ENCODE data around the gene VAT1L. TPM values are rescaled to one million over a fixed set of nuclear protein-coding genes. Genes with fewer than 3 reads are reported as not detected.

VAT1L gene
- polyA plus RNA-seq, 1 of the 3 experiments (the other 2 are of a cell fraction), result 52.5 TPM

DNA sequence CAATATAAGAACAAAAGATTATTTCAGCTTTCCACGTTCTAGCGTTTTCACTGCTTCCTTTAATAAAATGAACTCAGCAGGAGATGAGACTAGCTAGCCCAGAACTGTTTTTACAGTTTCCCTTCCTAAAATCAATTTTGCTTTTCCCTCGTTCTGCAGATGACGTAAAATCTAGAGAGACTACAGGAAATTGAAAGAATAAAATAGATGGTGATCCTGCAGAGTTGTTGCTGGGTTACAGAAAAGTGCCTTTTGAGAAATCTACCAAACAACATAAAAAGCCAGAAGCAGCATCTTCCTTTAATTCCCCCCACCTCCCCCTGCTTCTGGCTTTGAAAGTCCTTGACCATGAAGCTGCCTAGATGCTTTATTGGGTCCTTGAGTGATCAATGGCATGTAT lies 137.2 kb downstream of the VAT1L start:
- Histone ChIP-seq H3K4me3 (ENCODE audit: low read depth in 2 of 2, low read length in 1 of 2) (no peak overlapping the region), H3K9me2 (no peaks in the 10 kb centered on the region), H3K4me1 (ENCODE audit: control insufficient read depth in 1 of 2, insufficient read depth in 2 of 2, low read depth in 1 of 2, low read length in 1 of 2) (peaks cover 0 to 3% of the 10 kb centered on the region in 2 experiments; a peak in 1 of 4 replicates), H3K9ac (no peak overlapping the region), H3K4me2 (no peak overlapping the region), H3K9me3 (no peaks in the 10 kb centered on the region), H3K36me3 (replicated peaks in 1 of 2; ENCODE audit: control insufficient read depth in 1 of 2, insufficient read depth in 2 of 2, low read length in 1 of 2) (no peaks in the 10 kb centered on the region), H3K79me2 (ENCODE audit: insufficient read depth) (no peaks in the 10 kb centered on the region), H3K27ac (ENCODE audit: low read depth in 2 of 2, low read length in 1 of 2) (no peak overlapping the region), H4K20me1 (ENCODE audit: insufficient read depth) (no peaks in the 10 kb centered on the region), H2AFZ (ENCODE audit: low read depth) (no peak overlapping the region), H3K27me3 (ENCODE audit: insufficient read depth) (no peaks in the 10 kb centered on the region), H3F3A (replicated peaks; ENCODE audit: insufficient read depth) (no peaks in the 10 kb centered on the region)
- POLR2A ChIA-PET, result no interaction called here
- DNase-seq, result no peak
- CTCF ChIA-PET, result interaction anchor here (1.4 kb wide), 1 partner anchor 249 kb away, joined by 3 read pairs; no protein-coding TSS in a partner anchor
- 85% methylated on average over 4 of the region's 4 CpGs for WGBS (ENCODE audit: low lambda C conversion rate)
- TF ChIP-seq YY1 (IDR thresholded peaks at IDR 0.05; ENCODE audit: low read depth) (no peak), MEF2A (IDR thresholded peaks at IDR 0.05; ENCODE audit: borderline replicate concordance, low read depth) (no peak), FOXJ3 (CRISPR knock-in tag; IDR thresholded peaks at IDR 0.05) (no peak), RXRA (IDR thresholded peaks at IDR 0.05; ENCODE audit: borderline replicate concordance, low read depth) (no peak), RFX5 (IDR thresholded peaks at IDR 0.05; ENCODE audit: low read length) (no peak), RAD21 (IDR thresholded peaks at IDR 0.05; ENCODE audit: low read length) (no peak), FOSL2 (IDR thresholded peaks at IDR 0.05; ENCODE audit: borderline replicate concordance, low read depth) (no peak), NFIC (IDR thresholded peaks at IDR 0.05; ENCODE audit: borderline replicate concordance) (no peak), SIN3A (IDR thresholded peaks at IDR 0.05; ENCODE audit: borderline replicate concordance, low read depth, low read length) (no peak), GATA2 (CRISPR knock-in tag; IDR thresholded peaks at IDR 0.05) (no peak), EP300 (IDR thresholded peaks at IDR 0.05; ENCODE audit: borderline replicate concordance in 1 of 2, low read depth in 1 of 2, low read length in 1 of 2) (no peak)
- TF ChIP-seq, protein P1, sequence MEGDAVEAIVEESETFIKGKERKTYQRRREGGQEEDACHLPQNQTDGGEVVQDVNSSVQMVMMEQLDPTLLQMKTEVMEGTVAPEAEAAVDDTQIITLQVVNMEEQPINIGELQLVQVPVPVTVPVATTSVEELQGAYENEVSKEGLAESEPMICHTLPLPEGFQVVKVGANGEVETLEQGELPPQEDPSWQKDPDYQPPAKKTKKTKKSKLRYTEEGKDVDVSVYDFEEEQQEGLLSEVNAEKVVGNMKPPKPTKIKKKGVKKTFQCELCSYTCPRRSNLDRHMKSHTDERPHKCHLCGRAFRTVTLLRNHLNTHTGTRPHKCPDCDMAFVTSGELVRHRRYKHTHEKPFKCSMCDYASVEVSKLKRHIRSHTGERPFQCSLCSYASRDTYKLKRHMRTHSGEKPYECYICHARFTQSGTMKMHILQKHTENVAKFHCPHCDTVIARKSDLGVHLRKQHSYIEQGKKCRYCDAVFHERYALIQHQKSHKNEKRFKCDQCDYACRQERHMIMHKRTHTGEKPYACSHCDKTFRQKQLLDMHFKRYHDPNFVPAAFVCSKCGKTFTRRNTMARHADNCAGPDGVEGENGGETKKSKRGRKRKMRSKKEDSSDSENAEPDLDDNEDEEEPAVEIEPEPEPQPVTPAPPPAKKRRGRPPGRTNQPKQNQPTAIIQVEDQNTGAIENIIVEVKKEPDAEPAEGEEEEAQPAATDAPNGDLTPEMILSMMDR (IDR thresholded peaks at IDR 0.05), result no peak
- TF ChIP-seq, protein P2, sequence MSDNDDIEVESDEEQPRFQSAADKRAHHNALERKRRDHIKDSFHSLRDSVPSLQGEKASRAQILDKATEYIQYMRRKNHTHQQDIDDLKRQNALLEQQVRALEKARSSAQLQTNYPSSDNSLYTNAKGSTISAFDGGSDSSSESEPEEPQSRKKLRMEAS (IDR thresholded peaks at IDR 0.05; ENCODE audit: low read depth), result no peak
- TF ChIP-seq, protein P3, sequence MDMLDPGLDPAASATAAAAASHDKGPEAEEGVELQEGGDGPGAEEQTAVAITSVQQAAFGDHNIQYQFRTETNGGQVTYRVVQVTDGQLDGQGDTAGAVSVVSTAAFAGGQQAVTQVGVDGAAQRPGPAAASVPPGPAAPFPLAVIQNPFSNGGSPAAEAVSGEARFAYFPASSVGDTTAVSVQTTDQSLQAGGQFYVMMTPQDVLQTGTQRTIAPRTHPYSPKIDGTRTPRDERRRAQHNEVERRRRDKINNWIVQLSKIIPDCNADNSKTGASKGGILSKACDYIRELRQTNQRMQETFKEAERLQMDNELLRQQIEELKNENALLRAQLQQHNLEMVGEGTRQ (IDR thresholded peaks at IDR 0.05; ENCODE audit: borderline replicate concordance, low read depth, low read length), result no peak
- TF ChIP-seq, protein P4, sequence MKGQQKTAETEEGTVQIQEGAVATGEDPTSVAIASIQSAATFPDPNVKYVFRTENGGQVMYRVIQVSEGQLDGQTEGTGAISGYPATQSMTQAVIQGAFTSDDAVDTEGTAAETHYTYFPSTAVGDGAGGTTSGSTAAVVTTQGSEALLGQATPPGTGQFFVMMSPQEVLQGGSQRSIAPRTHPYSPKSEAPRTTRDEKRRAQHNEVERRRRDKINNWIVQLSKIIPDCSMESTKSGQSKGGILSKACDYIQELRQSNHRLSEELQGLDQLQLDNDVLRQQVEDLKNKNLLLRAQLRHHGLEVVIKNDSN (IDR thresholded peaks at IDR 0.05; ENCODE audit: borderline replicate concordance, low read depth), result no peak
- TF ChIP-seq, protein P5, sequence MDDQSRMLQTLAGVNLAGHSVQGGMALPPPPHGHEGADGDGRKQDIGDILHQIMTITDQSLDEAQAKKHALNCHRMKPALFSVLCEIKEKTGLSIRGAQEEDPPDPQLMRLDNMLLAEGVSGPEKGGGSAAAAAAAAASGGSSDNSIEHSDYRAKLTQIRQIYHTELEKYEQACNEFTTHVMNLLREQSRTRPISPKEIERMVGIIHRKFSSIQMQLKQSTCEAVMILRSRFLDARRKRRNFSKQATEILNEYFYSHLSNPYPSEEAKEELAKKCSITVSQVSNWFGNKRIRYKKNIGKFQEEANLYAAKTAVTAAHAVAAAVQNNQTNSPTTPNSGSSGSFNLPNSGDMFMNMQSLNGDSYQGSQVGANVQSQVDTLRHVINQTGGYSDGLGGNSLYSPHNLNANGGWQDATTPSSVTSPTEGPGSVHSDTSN (IDR thresholded peaks at IDR 0.05), result no peak
